GM23338 (cell line): ENCODE data around the gene PPP1R9A. TPM values are rescaled to one million over a fixed set of nuclear protein-coding genes. Genes with fewer than 3 reads are reported as not detected.

ENCODE experiments used
- ATAC-seq: fragments of 200-7000 bp; cut with Tn5 transposase; 3 replicates; pipeline ENCODE4 v1.9.1; 2020
- DNase-seq: peaks from one replicate; pipeline ENCODE4 v3.0.0-alpha.2; 2015; ENCODE audit warnings: low spot score
- H2AFZ ChIP-seq: fragments of 200-600 bp; sonication (generic); 2 replicates; pipeline ENCODE4 v1.8.0; 2016; ENCODE audit warnings: antibody characterized with exemption, mild to moderate bottlenecking, moderate library complexity
- H3F3A ChIP-seq: fragments of 200-600 bp; sonication (generic); replicated peaks from 2 replicates; pipeline ENCODE4 v1.8.0; 2017; ENCODE audit warnings: antibody characterized with exemption, mixed run types, low read depth
- H3K27ac ChIP-seq: fragments of 200-600 bp; sonication (generic); 2 replicates; pipeline ENCODE4 v1.6.1; 2016; ENCODE audit warnings: low read depth
- H3K27me3 ChIP-seq: fragments of 200-600 bp; sonication (generic); 2 replicates; pipeline ENCODE4 v1.8.0; 2016; ENCODE audit warnings: mild to moderate bottlenecking, mixed run types, moderate library complexity; ENCODE audit not compliant: insufficient read depth
- H3K36me3 ChIP-seq: fragments of 200-600 bp; sonication (generic); 2 replicates; pipeline ENCODE4 v1.8.0; 2016; ENCODE audit warnings: mild to moderate bottlenecking; ENCODE audit not compliant: insufficient read depth
- H3K4me1 ChIP-seq: fragments of 200-600 bp; sonication (generic); 2 replicates; pipeline ENCODE4 v1.8.0; 2016; ENCODE audit warnings: mild to moderate bottlenecking, moderate library complexity; ENCODE audit not compliant: insufficient read depth
- H3K4me2 ChIP-seq: fragments of 200-600 bp; sonication (generic); 2 replicates; pipeline ENCODE4 v1.7.1; 2017; ENCODE audit warnings: mixed run types
- H3K4me3 ChIP-seq: fragments of 200-600 bp; sonication (generic); 2 replicates; pipeline ENCODE4 v1.6.1; 2016; ENCODE audit warnings: mixed run types
- H3K79me2 ChIP-seq: fragments of 200-600 bp; sonication (generic); replicated peaks from 2 replicates; pipeline ENCODE4 v1.8.0; 2017; ENCODE audit warnings: mild to moderate bottlenecking; ENCODE audit not compliant: insufficient read depth
- H3K9me2 ChIP-seq: fragments of 200-600 bp; sonication (generic); 2 replicates; pipeline ENCODE4 v1.8.0; 2017; ENCODE audit not compliant: insufficient read depth
- H4K20me1 ChIP-seq: fragments of 200-600 bp; sonication (generic); replicated peaks from 2 replicates; pipeline ENCODE4 v1.8.0; 2017; ENCODE audit warnings: mild to moderate bottlenecking; ENCODE audit not compliant: insufficient read depth
- H3K27ac Mint-ChIP-seq: 2 replicates; pipeline ENCODE4 v1.8.0; 2020; ENCODE audit warnings: inconsistent platforms, mild to moderate bottlenecking, moderate library complexity, mixed read lengths
- H3K27me3 Mint-ChIP-seq: 3 replicates; pipeline ENCODE4 v1.8.0; 2022; ENCODE audit warnings: low read depth, mild to moderate bottlenecking, moderate library complexity, mixed read lengths, inconsistent platforms; ENCODE audit not compliant: insufficient read depth, poor library complexity
- H3K36me3 Mint-ChIP-seq: 3 replicates; pipeline ENCODE4 v1.8.0; 2021; ENCODE audit warnings: low read depth, mild to moderate bottlenecking, inconsistent platforms, moderate library complexity, mixed read lengths
- H3K4me1 Mint-ChIP-seq: 3 replicates; pipeline ENCODE4 v1.8.0; 2020; ENCODE audit warnings: mild to moderate bottlenecking, inconsistent platforms, mixed read lengths
- H3K4me3 Mint-ChIP-seq: 3 replicates; pipeline ENCODE4 v1.8.0; 2021; ENCODE audit warnings: moderate library complexity, mild to moderate bottlenecking, inconsistent platforms, mixed read lengths
- H3K9me3 Mint-ChIP-seq: 3 replicates; pipeline ENCODE4 v1.8.0; 2020; ENCODE audit warnings: moderate library complexity, mild to moderate bottlenecking, inconsistent platforms, mixed read lengths
- CREB1 ChIP-seq: fragments of 250-450 bp; sonication (Bioruptor Pico); IDR thresholded peaks from 2 replicates; pipeline ENCODE4 v1.5.0; 2020; ENCODE audit warnings: low read depth, mild to moderate bottlenecking, moderate library complexity
- EZH2 ChIP-seq: fragments of 200-600 bp; sonication (generic); IDR thresholded peaks from one replicate; pipeline ENCODE4 v1.8.0; 2017; ENCODE audit warnings: antibody characterized with exemption, mild to moderate bottlenecking, low read depth; ENCODE audit not compliant: unreplicated experiment
- EZH2phosphoT487 ChIP-seq: fragments of 200-600 bp; sonication (generic); IDR thresholded peaks from one replicate; pipeline ENCODE4 v1.8.1; 2018; ENCODE audit warnings: antibody characterized with exemption; ENCODE audit not compliant: unreplicated experiment
- JUNB ChIP-seq: IDR thresholded peaks from one replicate; pipeline ENCODE4 v1.6.1; 2016; ENCODE audit warnings: antibody characterized with exemption; ENCODE audit not compliant: unreplicated experiment
- NANOG ChIP-seq: IDR thresholded peaks from 2 replicates; pipeline ENCODE4 v1.6.1; 2016; ENCODE audit warnings: antibody characterized with exemption, borderline replicate concordance
- POLR2AphosphoS5 ChIP-seq: IDR thresholded peaks from 2 replicates; pipeline ENCODE4 v1.6.1; 2016; ENCODE audit warnings: antibody characterized with exemption, low read depth
- STAT1 ChIP-seq: IDR thresholded peaks from one replicate; pipeline ENCODE4 v1.6.1; 2016; ENCODE audit warnings: antibody characterized with exemption; ENCODE audit not compliant: unreplicated experiment
- ZNF114 ChIP-seq: fragments of 250-450 bp; sonication (Bioruptor Pico); IDR thresholded peaks from 2 replicates; pipeline ENCODE4 v1.5.0; 2020; ENCODE audit warnings: mild to moderate bottlenecking, moderate library complexity
- ZNF331 ChIP-seq: fragments of 250-450 bp; sonication (Bioruptor Pico); IDR thresholded peaks from 2 replicates; pipeline ENCODE4 v1.5.0; 2020; ENCODE audit warnings: low read depth, mild to moderate bottlenecking, moderate library complexity
- polyA plus RNA-seq: library from polyadenylated mRNA; unstranded; fragments of >200 nt; fragmentation: Nextera tagmentation; extraction: Ambion mirVana; gene quantifications from 2 replicates; pipeline ENCODE4 v1.2.1, GENCODE V29; 2016
- total RNA-seq: library from RNA; depleted of rRNA; stranded (reverse); fragments of >200 nt; shearing (Covaris generic); gene quantifications from 2 replicates; pipeline ENCODE4 v1.2.3, GENCODE V29; 2014
- TF ChIP-seq, protein P1 (sequence below), 2 experiments: fragments of 200-600 bp in 1 of 2; sonication (generic) in 1 of 2; conservative IDR thresholded peaks; 2 replicates each; pipeline versions ENCODE4 v1.5.1 to v1.6.1; 2016 to 2017; ENCODE audit warnings: antibody characterized with exemption in 2 of 2, low read depth in 2 of 2, mild to moderate bottlenecking in 2 of 2, moderate library complexity in 1 of 2
- TF ChIP-seq, protein P2 (sequence below): IDR thresholded peaks from one replicate; pipeline ENCODE4 v1.6.1; 2018; ENCODE audit warnings: antibody characterized with exemption; ENCODE audit not compliant: unreplicated experiment
- TF ChIP-seq, protein P3 (sequence below): IDR thresholded peaks from 2 replicates; pipeline ENCODE4 v1.6.1; 2016; ENCODE audit warnings: antibody characterized with exemption

Gene PPP1R9A
- total and polyA plus RNA-seq, 2 experiments from 2014 or later: 10.6 to 31.8 TPM

DNA sequence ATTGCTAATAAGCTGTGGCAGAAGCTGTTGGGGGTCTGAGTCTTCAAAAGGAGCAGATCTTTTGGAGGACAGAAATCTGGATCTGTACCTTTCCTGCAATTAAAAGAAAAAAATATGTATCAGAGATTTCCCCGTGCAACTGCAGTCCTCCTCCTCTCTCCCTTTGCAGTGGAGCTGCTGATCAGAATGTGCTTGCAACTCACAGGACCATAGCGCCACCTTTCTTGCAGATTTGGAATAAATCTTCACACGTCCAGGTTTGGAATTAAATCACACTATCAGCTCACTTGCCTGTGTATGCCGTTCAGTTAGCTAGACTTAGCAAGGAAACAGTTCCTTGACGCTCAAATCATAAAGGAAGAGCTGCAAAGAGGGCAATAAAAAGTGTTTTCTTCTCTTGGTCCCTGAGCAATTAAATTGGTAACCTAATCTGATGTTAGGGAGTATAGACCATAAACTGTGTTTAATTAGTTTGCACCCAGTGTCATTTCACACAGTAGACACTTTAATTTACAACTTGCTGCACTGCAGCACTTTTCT is 339.5 kb downstream of the PPP1R9A start:
- Histone ChIP-seq H3F3A (no peaks in the 10 kb centered on the region), H3K79me2 (no peaks in the 10 kb centered on the region), H4K20me1 (no peaks in the 10 kb centered on the region), H2AFZ (no peak overlapping the region), H3K4me2 (peak overlapping the region; percentile 23), H3K9me2 (no peaks in the 10 kb centered on the region), H3K4me1 (peaks cover 12% of the 10 kb centered on the region), H3K27me3 (no peaks in the 10 kb centered on the region), H3K4me3 (no peak overlapping the region), H3K36me3 (no peaks in the 10 kb centered on the region), H3K27ac (no peak overlapping the region)
- ATAC-seq (peak; percentile 91), DNase-seq (peak; percentile 92)
- H3K27me3 Mint-ChIP-seq: no peaks in the 10 kb centered on the region
- H3K36me3 Mint-ChIP-seq: 0 out of 3 replicates have a peak, but pooled peaks cover 4% of the 10 kb centered on the region
- TF ChIP-seq EZH2 (no peak), NANOG (no peak), POLR2AphosphoS5 (no peak), ZNF114 (CRISPR knock-in tag) (no peak)
- TF ChIP-seq, protein P1, sequence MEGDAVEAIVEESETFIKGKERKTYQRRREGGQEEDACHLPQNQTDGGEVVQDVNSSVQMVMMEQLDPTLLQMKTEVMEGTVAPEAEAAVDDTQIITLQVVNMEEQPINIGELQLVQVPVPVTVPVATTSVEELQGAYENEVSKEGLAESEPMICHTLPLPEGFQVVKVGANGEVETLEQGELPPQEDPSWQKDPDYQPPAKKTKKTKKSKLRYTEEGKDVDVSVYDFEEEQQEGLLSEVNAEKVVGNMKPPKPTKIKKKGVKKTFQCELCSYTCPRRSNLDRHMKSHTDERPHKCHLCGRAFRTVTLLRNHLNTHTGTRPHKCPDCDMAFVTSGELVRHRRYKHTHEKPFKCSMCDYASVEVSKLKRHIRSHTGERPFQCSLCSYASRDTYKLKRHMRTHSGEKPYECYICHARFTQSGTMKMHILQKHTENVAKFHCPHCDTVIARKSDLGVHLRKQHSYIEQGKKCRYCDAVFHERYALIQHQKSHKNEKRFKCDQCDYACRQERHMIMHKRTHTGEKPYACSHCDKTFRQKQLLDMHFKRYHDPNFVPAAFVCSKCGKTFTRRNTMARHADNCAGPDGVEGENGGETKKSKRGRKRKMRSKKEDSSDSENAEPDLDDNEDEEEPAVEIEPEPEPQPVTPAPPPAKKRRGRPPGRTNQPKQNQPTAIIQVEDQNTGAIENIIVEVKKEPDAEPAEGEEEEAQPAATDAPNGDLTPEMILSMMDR (conservative IDR thresholded peaks at IDR 0.05; ENCODE audit: low read depth in 2 of 2): peak; percentile 75 to 90
- H3K4me3 Mint-ChIP-seq: peak overlapping the region; percentile 28; the same call in 2 of the 3 replicates
- H3K27ac Mint-ChIP-seq: no peak overlapping the region
- no peaks in the 10 kb centered on the region for H3K9me3 Mint-ChIP-seq
- H3K4me1 Mint-ChIP-seq: peaks cover 23% of the 10 kb centered on the region

DNA sequence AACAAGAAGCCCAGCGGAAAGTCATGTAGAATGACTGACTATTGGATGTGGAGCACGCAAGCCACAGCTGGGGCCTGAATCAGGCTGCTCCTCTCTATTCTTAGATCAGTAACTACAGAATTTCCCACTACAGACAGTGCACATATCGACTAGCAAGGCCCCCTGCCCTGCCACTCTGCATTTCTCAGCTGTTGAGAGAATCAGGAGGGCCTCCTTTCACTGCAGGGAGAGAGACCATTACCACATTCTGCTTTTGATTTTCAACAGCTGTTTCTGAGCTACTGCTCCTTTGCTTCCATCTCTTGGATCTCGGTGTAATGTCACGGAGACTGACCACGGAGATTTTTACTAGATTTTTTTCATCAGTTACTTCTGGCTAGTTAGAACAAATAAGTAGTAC is 343.2 kb downstream of the PPP1R9A start:
- no peaks in the 10 kb centered on the region for H3K9me2 ChIP-seq
- no peaks in the 10 kb centered on the region for H3F3A ChIP-seq
- Mint-ChIP-seq H3K27ac (no peak overlapping the region), H3K4me1 (peaks cover 21% of the 10 kb centered on the region), H3K36me3 (peaks cover 5% of the 10 kb centered on the region; the same call in 1 of the 3 replicates), H3K27me3 (no peaks in the 10 kb centered on the region), H3K4me3 (no peak overlapping the region), H3K9me3 (no peaks in the 10 kb centered on the region)
- H3K4me1 ChIP-seq: peaks cover 11% of the 10 kb centered on the region
- no peaks in the 10 kb centered on the region for H3K79me2 ChIP-seq
- H2AFZ ChIP-seq: no peak overlapping the region
- no peak overlapping the region for H3K4me2 ChIP-seq
- no peaks in the 10 kb centered on the region for H4K20me1 ChIP-seq
- ATAC-seq (no peak), DNase-seq (no peak)
- no peak overlapping the region for H3K27ac ChIP-seq
- no peak overlapping the region for H3K4me3 ChIP-seq
- H3K27me3 ChIP-seq: no peaks in the 10 kb centered on the region
- H3K36me3 ChIP-seq: no peaks in the 10 kb centered on the region
- no peak for TF ChIP-seq ZNF114 (CRISPR knock-in tag)
- TF ChIP-seq, protein P2, sequence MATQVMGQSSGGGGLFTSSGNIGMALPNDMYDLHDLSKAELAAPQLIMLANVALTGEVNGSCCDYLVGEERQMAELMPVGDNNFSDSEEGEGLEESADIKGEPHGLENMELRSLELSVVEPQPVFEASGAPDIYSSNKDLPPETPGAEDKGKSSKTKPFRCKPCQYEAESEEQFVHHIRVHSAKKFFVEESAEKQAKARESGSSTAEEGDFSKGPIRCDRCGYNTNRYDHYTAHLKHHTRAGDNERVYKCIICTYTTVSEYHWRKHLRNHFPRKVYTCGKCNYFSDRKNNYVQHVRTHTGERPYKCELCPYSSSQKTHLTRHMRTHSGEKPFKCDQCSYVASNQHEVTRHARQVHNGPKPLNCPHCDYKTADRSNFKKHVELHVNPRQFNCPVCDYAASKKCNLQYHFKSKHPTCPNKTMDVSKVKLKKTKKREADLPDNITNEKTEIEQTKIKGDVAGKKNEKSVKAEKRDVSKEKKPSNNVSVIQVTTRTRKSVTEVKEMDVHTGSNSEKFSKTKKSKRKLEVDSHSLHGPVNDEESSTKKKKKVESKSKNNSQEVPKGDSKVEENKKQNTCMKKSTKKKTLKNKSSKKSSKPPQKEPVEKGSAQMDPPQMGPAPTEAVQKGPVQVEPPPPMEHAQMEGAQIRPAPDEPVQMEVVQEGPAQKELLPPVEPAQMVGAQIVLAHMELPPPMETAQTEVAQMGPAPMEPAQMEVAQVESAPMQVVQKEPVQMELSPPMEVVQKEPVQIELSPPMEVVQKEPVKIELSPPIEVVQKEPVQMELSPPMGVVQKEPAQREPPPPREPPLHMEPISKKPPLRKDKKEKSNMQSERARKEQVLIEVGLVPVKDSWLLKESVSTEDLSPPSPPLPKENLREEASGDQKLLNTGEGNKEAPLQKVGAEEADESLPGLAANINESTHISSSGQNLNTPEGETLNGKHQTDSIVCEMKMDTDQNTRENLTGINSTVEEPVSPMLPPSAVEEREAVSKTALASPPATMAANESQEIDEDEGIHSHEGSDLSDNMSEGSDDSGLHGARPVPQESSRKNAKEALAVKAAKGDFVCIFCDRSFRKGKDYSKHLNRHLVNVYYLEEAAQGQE: no peak
- no peak for TF ChIP-seq JUNB
- TF ChIP-seq, protein P1 (conservative IDR thresholded peaks at IDR 0.05; ENCODE audit: low read depth in 2 of 2): no peak
- TF ChIP-seq STAT1: no peak
- TF ChIP-seq ZNF331 (CRISPR knock-in tag): no peak
- no peak for TF ChIP-seq EZH2phosphoT487
- TF ChIP-seq EZH2: no peak
- no peak for TF ChIP-seq NANOG
- TF ChIP-seq CREB1: no peak
- TF ChIP-seq, protein P3, sequence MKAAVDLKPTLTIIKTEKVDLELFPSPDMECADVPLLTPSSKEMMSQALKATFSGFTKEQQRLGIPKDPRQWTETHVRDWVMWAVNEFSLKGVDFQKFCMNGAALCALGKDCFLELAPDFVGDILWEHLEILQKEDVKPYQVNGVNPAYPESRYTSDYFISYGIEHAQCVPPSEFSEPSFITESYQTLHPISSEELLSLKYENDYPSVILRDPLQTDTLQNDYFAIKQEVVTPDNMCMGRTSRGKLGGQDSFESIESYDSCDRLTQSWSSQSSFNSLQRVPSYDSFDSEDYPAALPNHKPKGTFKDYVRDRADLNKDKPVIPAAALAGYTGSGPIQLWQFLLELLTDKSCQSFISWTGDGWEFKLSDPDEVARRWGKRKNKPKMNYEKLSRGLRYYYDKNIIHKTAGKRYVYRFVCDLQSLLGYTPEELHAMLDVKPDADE: no peak
- no peak for TF ChIP-seq POLR2AphosphoS5
